Stimulated activated CD8-positive, alpha-beta memory T cell treated with anti-CD3 and anti-CD28 coated beads, Interleukin-4, amount 100 ng/mL, for 4 hours (primary cell): ENCODE results near the gene C10orf143.

Experiments used
- DNase-seq, 2 donors: peaks; one replicate each; pipeline ENCODE4 v3.0.0-alpha.2; 2020; ENCODE audit warnings: low read depth in 2 of 2, low spot score in 1 of 2

Gene C10orf143

DNA sequence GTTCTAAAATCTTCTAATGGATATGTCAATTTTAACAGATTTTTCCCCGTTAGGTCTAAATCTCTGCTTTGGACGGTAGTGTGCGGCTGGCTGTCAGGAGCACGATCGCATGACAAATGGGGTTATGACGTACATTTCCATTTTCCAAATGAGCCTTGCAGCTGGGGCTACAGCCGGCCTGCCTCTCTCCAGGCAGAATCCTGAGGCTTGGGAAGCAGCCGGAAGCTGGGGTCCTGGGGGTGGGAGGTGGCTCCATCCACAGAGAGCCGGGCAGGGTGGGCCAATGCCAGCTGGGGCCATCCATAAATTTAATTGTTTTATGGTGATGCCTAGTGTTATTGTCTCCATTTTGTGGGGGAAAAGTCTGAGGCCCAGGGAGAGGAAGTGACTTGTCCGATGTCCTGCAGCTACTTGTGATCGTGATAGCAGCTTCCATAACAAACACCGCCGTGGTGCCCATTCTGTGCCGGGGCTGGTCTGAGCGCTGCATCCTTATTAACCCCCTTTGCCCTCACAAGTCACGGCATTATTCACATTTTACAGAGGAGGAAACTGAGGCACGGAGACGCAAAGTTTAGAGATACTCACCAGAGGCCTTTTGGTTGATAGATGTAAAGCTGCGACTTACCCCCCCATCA is 93.5 kb downstream of the C10orf143 start:
- DNase-seq = no peak

DNA sequence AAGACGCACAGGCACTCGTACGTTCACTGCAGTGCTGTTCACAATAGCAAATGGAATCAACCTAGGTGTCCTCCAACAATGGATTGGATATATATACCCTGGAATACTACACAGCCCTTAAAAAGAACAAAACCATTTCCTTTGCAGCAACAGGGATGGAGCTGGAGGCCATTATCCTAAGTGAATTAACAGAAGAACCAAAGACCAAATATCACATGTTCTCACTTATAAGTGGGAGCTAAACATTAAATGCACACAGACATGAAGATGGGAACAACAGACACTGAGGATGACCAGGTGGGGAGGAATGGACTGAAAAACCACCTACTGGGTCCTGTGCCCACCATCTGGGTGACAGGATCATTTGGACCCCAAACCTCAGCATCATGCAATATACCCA is 94.5 kb downstream of the C10orf143 start:
- no peak for DNase-seq

- DNase-seq = no peak
These were observed 95.4 kb downstream of the C10orf143 start for GRCh38 chr10:130015075-130015695.

DNA sequence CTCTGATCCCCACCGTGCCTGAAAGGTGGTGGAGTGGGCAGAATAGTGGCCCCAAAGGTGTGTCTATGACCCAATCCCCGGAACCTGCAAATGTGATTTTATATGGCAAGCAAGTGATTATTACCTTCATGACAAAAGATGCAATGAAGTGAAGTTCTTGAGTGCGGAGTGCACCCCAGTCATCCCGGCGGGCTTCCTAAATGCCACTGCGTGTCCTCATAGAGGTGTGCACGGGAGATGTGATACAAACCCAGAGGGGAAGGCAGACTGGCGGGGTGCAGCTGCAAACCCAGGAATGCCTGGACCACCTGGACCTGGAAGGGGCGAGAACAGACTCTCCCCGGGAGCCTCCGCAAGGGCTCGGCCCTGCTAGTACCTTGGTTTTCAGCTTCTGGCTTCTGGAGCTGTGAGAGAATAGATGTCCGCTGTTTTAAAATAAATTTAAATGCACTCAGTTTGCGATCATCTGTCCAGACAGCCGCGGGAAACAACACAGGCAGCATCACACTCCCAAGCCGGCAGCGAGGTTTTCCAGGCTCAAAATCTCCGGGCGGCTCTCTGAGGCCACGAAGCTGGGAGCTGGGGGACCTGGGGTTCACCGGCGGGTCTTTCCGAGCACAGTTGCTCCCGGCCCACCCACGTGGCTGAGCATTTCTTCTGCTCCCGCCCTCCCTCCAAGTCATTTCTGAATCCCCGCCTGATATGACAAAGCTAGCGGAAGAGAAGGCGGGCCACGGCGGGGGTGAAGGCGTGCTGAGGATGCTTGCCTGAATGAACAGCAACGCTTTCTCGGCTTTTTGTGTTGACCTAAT is 96.2 kb downstream of the C10orf143 start:
- no peak for DNase-seq
